PC-9 (cell line): ENCODE measurements around the gene ABR.

ENCODE experiments used
- CTCF ChIP-seq: fragments of 200-600 bp; sonication (generic); conservative IDR thresholded peaks from 2 replicates; pipeline ENCODE4 v1.6.1; 2017; ENCODE audit warnings: mixed run types, antibody characterized with exemption, mild to moderate bottlenecking, moderate library complexity
- EZH2 ChIP-seq: fragments of 200-600 bp; sonication (generic); IDR thresholded peaks from 2 replicates; pipeline ENCODE4 v1.8.0; 2017; ENCODE audit warnings: antibody characterized with exemption, low read depth

- TF ChIP-seq EZH2 (no peak), CTCF (no peak)
Measured at GRCh38 chr17:1169929-1170312, 9.9 kb downstream of the ABR start.
